ENCODE measurements around the gene SOX30. TPM values are rescaled to one million over a fixed set of nuclear protein-coding genes. Genes with fewer than 3 reads are reported as not detected.

SOX30 gene
- total and polyA plus RNA-seq, 4 donors = under 0.01 to 0.21 TPM; not detected in 2

GRCh38 chr5:157593052-157593757, 59.0 kb downstream of the SOX30 start:
- Histone ChIP-seq H3K27ac (ENCODE audit: low read depth in 1 of 2, low read length in 2 of 2) (no peak overlapping the region), H3K27me3 (ENCODE audit: control insufficient read depth in 4 of 4, insufficient read depth in 4 of 4, low read length in 3 of 4) (no peaks in the 10 kb centered on the region), H3K4me1 (ENCODE audit: control insufficient read depth in 4 of 4, insufficient read depth in 4 of 4, low read length in 3 of 4) (peaks cover 0 to 3% (median 0%) of the 10 kb centered on the region in 4 donors), H3K9ac (ENCODE audit: low read depth in 1 of 2, low read length in 2 of 2) (no peak overlapping the region), H3K9me3 (ENCODE audit: control insufficient read depth in 4 of 4, low read length in 3 of 4) (no peaks in the 10 kb centered on the region), H3K4me3 (ENCODE audit: low read depth in 1 of 3, low read length in 3 of 3) (no peak overlapping the region), H3K36me3 (ENCODE audit: control insufficient read depth in 4 of 4, insufficient read depth in 3 of 4, low read depth in 1 of 4, low read length in 3 of 4) (no peaks in the 10 kb centered on the region)
- WGBS = 88% methylated on average over 6 of the region's 6 CpGs
- no peak for DNase-seq (ENCODE audit: low spot score)
- TF ChIP-seq RAD21 (IDR thresholded peaks at IDR 0.05) = no peak
- no peak for TF ChIP-seq HNF4A (conservative IDR thresholded peaks at IDR 0.05)
- TF ChIP-seq CTCF (IDR thresholded peaks at IDR 0.05; ENCODE audit: low read depth, low read length, missing input control) = no peak
- TF ChIP-seq EGR1 (IDR thresholded peaks at IDR 0.05; ENCODE audit: low read depth in 2 of 2) = no peak
- TF ChIP-seq HNF4G (IDR thresholded peaks at IDR 0.05) = no peak
- TF ChIP-seq JUND (IDR thresholded peaks at IDR 0.05) = no peak
- TF ChIP-seq ATF3 (IDR thresholded peaks at IDR 0.05) = no peak

GRCh38 chr5:157592594-157592993, 59.6 kb downstream of the SOX30 start:
- H3K4me1 ChIP-seq (ENCODE audit: control insufficient read depth in 4 of 4, insufficient read depth in 4 of 4, low read length in 3 of 4) = peaks cover 0 to 3% (median 0%) of the 10 kb centered on the region in 4 donors
- TF ChIP-seq NR2F2 (IDR thresholded peaks at IDR 0.05) (peak; percentile 14), RXRA (IDR thresholded peaks at IDR 0.05) (no peak), GABPA (IDR thresholded peaks at IDR 0.05 in 1 of 2, conservative IDR thresholded peaks at IDR 0.05 in 1 of 2) (no peak)
- H3K9ac ChIP-seq (ENCODE audit: low read depth in 1 of 2, low read length in 2 of 2) = no peak overlapping the region
- WGBS = 60% methylated on average over 3 of the region's 3 CpGs
- no peak overlapping the region for H3K4me3 ChIP-seq (ENCODE audit: low read depth in 1 of 3, low read length in 3 of 3)
- no peak overlapping the region for H3K27ac ChIP-seq (ENCODE audit: low read depth in 1 of 2, low read length in 2 of 2)
- H3K27me3 ChIP-seq (ENCODE audit: control insufficient read depth in 4 of 4, insufficient read depth in 4 of 4, low read length in 3 of 4) = no peaks in the 10 kb centered on the region
- DNase-seq (ENCODE audit: low spot score) = no peak
- H3K9me3 ChIP-seq (ENCODE audit: control insufficient read depth in 4 of 4, low read length in 3 of 4) = no peaks in the 10 kb centered on the region
- no peaks in the 10 kb centered on the region for H3K36me3 ChIP-seq (ENCODE audit: control insufficient read depth in 4 of 4, insufficient read depth in 3 of 4, low read depth in 1 of 4, low read length in 3 of 4)

GRCh38 chr5:157590478-157590877, 61.8 kb downstream of the SOX30 start:
- Histone ChIP-seq H3K9me3 (ENCODE audit: control insufficient read depth in 4 of 4, low read length in 3 of 4) (no peaks in the 10 kb centered on the region), H3K27me3 (ENCODE audit: control insufficient read depth in 4 of 4, insufficient read depth in 4 of 4, low read length in 3 of 4) (no peaks in the 10 kb centered on the region)
- no peak for TF ChIP-seq SP1 (IDR thresholded peaks at IDR 0.05)
- no peak for TF ChIP-seq HNF4G (IDR thresholded peaks at IDR 0.05)
- no peak for TF ChIP-seq ZBTB33 (IDR thresholded peaks at IDR 0.05)
- TF ChIP-seq RAD21 (IDR thresholded peaks at IDR 0.05) = no peak

More at GRCh38 chr5:157590478-157590877, 61.8 kb downstream of the SOX30 start:
- Histone ChIP-seq H3K36me3 (ENCODE audit: control insufficient read depth in 4 of 4, insufficient read depth in 3 of 4, low read depth in 1 of 4, low read length in 3 of 4) (no peaks in the 10 kb centered on the region), H3K4me3 (ENCODE audit: low read depth in 1 of 3, low read length in 3 of 3) (no peak overlapping the region), H3K9ac (ENCODE audit: low read depth in 1 of 2, low read length in 2 of 2) (no peak overlapping the region), H3K27ac (ENCODE audit: low read depth in 1 of 2, low read length in 2 of 2) (no peak overlapping the region), H3K4me1 (ENCODE audit: control insufficient read depth in 4 of 4, insufficient read depth in 4 of 4, low read length in 3 of 4) (peaks cover 0 to 3% (median 0%) of the 10 kb centered on the region in 4 donors)
- DNase-seq (ENCODE audit: low spot score) = no peak

All from liver (tissue), 9 donors.